A673 (cell line): ENCODE results near the gene EPB41. TPM values are rescaled to one million over a fixed set of nuclear protein-coding genes. Genes with fewer than 3 reads are reported as not detected.

Experiments used
- BruUV-seq: library from RNA; stranded (reverse); fragments of 400-500 nt; replicated peaks from 2 replicates; lab custom pipeline; 2021; lab: Mats Ljungman, UMichigan
- CTCF ChIA-PET: fragments of 300-600 bp; sonication (Branson Sonifier 250); formaldehyde crosslinking; loops from one replicate; lab custom pipeline; 2022; ENCODE audit warnings: antibody characterized with exemption; lab: Charles Lee
- POLR2A ChIA-PET: fragments of 300-600 bp; sonication (Branson Sonifier 250); formaldehyde crosslinking; loops from one replicate; lab custom pipeline; 2022; ENCODE audit warnings: antibody characterized with exemption; ENCODE audit not compliant: low non-redundant PET; lab: Charles Lee
- DNase-seq: peaks from one replicate; pipeline ENCODE4 v3.0.0-alpha.2; 2015; ENCODE audit warnings: low spot score
- H3K27ac ChIP-seq: fragments of 200-600 bp; sonication (generic); 2 replicates; pipeline ENCODE4 v1.5.1; 2016; ENCODE audit warnings: mixed run types, low read depth, mild to moderate bottlenecking, mixed read lengths, antibody characterized with exemption, low read length; ENCODE audit not compliant: poor library complexity, severe bottlenecking
- H3K27me3 ChIP-seq: fragments of 200-600 bp; sonication (generic); replicated peaks from 2 replicates; pipeline ENCODE4 v1.6.1; 2017; ENCODE audit warnings: mixed run types, low read depth, mild to moderate bottlenecking, mixed read lengths, antibody characterized with exemption, low read length; ENCODE audit not compliant: insufficient read depth, poor library complexity
- H3K36me3 ChIP-seq: fragments of 200-600 bp; sonication (generic); 2 replicates; pipeline ENCODE4 v1.6.1; 2016; ENCODE audit warnings: mixed run types, mild to moderate bottlenecking, mixed read lengths, antibody characterized with exemption, low read length; ENCODE audit not compliant: insufficient read depth, poor library complexity, severe bottlenecking
- H3K4me1 ChIP-seq: fragments of 200-600 bp; sonication (generic); 2 replicates; pipeline ENCODE4 v1.6.1; 2017; ENCODE audit warnings: mixed run types, mild to moderate bottlenecking, mixed read lengths, antibody characterized with exemption, low read length; ENCODE audit not compliant: insufficient read depth, poor library complexity, severe bottlenecking
- H3K4me3 ChIP-seq: fragments of 200-600 bp; sonication (generic); 2 replicates; pipeline ENCODE4 v1.5.1; 2016; ENCODE audit warnings: low read depth, mixed run types, mild to moderate bottlenecking, mixed read lengths, low read length; ENCODE audit not compliant: poor library complexity, severe bottlenecking
- H3K9me3 ChIP-seq: fragments of 200-600 bp; sonication (generic); 2 replicates; pipeline ENCODE4 v1.6.1; 2016; ENCODE audit warnings: mixed run types, low read depth, mild to moderate bottlenecking, mixed read lengths, antibody characterized with exemption, low read length; ENCODE audit not compliant: poor library complexity, severe bottlenecking
- CTCF ChIP-seq: fragments of 300-800, 200-600 bp; sonication (generic); conservative IDR thresholded peaks from 2 replicates; pipeline ENCODE4 v1.5.1; 2017; ENCODE audit warnings: low read depth, mild to moderate bottlenecking, antibody characterized with exemption, low read length, moderate library complexity, mixed read lengths
- EZH2 ChIP-seq: fragments of 200-600 bp; sonication (generic); IDR thresholded peaks from 2 replicates; pipeline ENCODE4 v1.6.1; 2017; ENCODE audit warnings: borderline replicate concordance, low read depth, mild to moderate bottlenecking, mixed read lengths, antibody characterized with exemption, low read length; ENCODE audit not compliant: poor library complexity, severe bottlenecking
- intact Hi-C: fragments of 100-400 bp; cut with micrococcal nuclease; formaldehyde crosslinking; loops from one replicate; pipeline ENCODE4 v1.10.0; 2022; ENCODE audit not compliant: unreplicated experiment
- total RNA-seq: library from RNA; stranded (reverse); gene quantifications from 2 replicates; pipeline ENCODE4 v1.2.3, GENCODE V29; 2021

EPB41 gene
- total RNA-seq, 1 experiment from 2014 or later, result 337 TPM

GRCh38 chr1:29113413-29114117 is 199.2 kb downstream of the EPB41 start:
- POLR2A ChIA-PET, result no interaction called here
- no TSS peak for BruUV-seq
- DNase-seq, result no peak

DNA sequence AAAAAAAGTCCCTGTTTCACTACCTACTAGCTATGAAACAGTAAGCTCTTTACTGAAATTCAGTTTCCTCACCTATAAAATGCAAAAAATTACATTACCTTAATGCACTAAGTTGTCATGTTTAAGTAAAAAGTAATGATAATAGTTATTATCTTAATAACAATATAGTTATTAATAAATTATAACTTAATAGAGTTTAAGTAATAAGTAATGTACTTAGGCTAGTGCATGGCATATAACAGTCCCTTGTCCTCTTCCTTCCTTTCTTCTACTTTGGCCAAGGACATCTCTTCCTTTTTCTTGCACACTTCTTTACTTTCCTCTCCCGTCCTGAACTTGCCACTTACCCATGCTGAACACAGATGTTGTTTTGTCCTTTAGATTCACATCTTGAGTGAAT is 200.3 kb downstream of the EPB41 start:
- no TSS peak for BruUV-seq
- intact Hi-C loops, result no loop called here
- POLR2A ChIA-PET, result interaction anchor here (0.6 kb wide), 1 partner anchor 67 kb away, joined by 6 read pairs; the partner anchor contains the start of gene SRSF4

More at GRCh38 chr1:29113413-29114117, 199.2 kb downstream of the EPB41 start:
- intact Hi-C loops, result no loop called here
- no peak overlapping the region for H3K4me3 ChIP-seq
- TF ChIP-seq CTCF, result no peak
- TF ChIP-seq EZH2, result no peak
- H3K9me3 ChIP-seq, result no peaks in the 10 kb centered on the region
- H3K4me1 ChIP-seq, result no peaks in the 10 kb centered on the region
- H3K27me3 ChIP-seq, result no peaks in the 10 kb centered on the region
- CTCF ChIA-PET, result no interaction called here
- H3K27ac ChIP-seq, result no peak overlapping the region
- H3K36me3 ChIP-seq, result peaks cover 92% of the 10 kb centered on the region

DNA sequence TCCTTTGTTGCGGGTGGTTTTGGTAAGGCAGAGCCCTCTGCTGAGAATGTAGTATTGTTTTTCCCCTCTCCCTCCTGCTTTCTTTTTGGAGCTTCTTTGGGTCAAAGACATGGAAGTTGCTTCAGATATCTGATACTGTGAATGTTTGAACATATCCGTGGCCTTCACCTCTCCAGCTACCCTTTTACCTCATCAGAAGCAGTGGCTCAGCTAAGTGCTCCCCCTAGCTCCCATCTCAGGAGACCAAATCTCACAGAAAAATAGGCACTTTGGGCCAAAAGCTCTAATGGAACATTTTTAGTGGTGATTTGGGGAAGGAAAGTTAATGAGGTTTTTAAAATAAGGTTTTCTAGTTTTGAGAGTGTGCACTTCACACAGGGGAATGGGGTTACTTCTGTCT is 203.0 kb downstream of the EPB41 start:
- TF ChIP-seq EZH2, result no peak
- peak; percentile 18; the same call in 1 of the 2 replicates for TF ChIP-seq CTCF
- Histone ChIP-seq H3K36me3 (peaks cover 64% of the 10 kb centered on the region), H3K27ac (no peak overlapping the region), H3K4me1 (peaks cover 8% of the 10 kb centered on the region), H3K27me3 (no peaks in the 10 kb centered on the region), H3K9me3 (no peaks in the 10 kb centered on the region), H3K4me3 (no peak overlapping the region)
- ChIA-PET POLR2A (no interaction called here), CTCF (interaction anchor here (0.9 kb wide), 1 partner anchor 236 kb away, joined by 3 read pairs; no protein-coding TSS in a partner anchor)
- no TSS peak for BruUV-seq
- DNase-seq, result no peak
- intact Hi-C loops, result no loop called here

More for the DNA sequence above, 200.3 kb downstream of the EPB41 start:
- no peak overlapping the region for H3K4me3 ChIP-seq
- CTCF ChIA-PET, result no interaction called here
- no peak for TF ChIP-seq CTCF
- no peak for TF ChIP-seq EZH2
- H3K36me3 ChIP-seq, result peaks cover 89% of the 10 kb centered on the region
- no peaks in the 10 kb centered on the region for H3K4me1 ChIP-seq
- no peak for DNase-seq
- no peak overlapping the region for H3K27ac ChIP-seq
- no peaks in the 10 kb centered on the region for H3K9me3 ChIP-seq
- no peaks in the 10 kb centered on the region for H3K27me3 ChIP-seq
